Activated T-cell treated with anti-CD3 and anti-CD28 coated beads for 24 hours (primary cell): ENCODE results near the gene PTBP1.

Source experiments
- DNase-seq: peaks from one replicate; pipeline ENCODE4 v3.0.0-alpha.2; 2020; ENCODE audit warnings: low read depth

Gene PTBP1

GRCh38 chr19:854549-854948, 57.3 kb downstream of the PTBP1 start:
- DNase-seq = no peak

DNA sequence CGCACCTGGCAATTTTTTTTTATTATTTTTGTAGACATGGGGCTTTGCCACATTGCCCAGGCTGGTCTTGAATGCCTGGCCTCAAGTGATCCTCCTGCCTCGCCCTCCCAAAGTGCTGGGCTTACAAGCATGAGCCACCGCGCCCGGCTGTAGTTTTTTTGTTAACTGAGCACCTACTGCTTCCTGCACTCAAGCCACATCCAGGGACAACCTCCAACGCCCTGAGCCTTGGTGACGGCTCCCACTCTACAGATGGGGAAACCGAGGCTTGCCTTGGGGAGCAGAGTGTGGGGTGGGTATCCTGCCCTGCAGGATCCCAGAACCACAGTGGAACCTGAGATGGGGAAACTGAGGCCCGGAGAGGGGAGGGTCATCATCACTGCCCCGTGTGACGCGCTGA, 57.9 kb downstream of the PTBP1 start:
- no peak for DNase-seq

DNA sequence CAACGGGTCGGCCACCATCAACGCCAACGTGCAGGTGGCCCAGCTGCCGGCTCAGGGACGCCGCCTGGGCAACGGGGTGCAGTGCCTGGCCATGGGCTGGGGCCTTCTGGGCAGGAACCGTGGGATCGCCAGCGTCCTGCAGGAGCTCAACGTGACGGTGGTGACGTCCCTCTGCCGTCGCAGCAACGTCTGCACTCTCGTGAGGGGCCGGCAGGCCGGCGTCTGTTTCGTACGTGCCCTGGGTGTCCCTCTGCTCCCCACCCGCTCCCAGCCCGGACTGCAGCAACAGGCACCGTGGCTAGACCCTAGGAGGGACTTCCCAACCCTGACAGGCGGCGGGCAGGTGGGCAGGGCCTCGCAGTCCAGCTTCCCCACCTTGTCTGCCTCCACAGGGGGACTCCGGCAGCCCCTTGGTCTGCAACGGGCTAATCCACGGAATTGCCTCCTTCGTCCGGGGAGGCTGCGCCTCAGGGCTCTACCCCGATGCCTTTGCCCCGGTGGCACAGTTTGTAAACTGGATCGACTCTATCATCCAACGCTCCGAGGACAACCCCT, 58.4 kb downstream of the PTBP1 start:
- no peak for DNase-seq

- no peak for DNase-seq
Measured at GRCh38 chr19:858284-858683, 61.0 kb downstream of the PTBP1 start.

- DNase-seq = no peak
Measured at GRCh38 chr19:858868-859843, 61.9 kb downstream of the PTBP1 start, which contains the start of gene CFD. Gene CFD, plus strand, starts transcription at chr19:859664. Its CDS starts 26 bp downstream, at chr19:859690.

DNA sequence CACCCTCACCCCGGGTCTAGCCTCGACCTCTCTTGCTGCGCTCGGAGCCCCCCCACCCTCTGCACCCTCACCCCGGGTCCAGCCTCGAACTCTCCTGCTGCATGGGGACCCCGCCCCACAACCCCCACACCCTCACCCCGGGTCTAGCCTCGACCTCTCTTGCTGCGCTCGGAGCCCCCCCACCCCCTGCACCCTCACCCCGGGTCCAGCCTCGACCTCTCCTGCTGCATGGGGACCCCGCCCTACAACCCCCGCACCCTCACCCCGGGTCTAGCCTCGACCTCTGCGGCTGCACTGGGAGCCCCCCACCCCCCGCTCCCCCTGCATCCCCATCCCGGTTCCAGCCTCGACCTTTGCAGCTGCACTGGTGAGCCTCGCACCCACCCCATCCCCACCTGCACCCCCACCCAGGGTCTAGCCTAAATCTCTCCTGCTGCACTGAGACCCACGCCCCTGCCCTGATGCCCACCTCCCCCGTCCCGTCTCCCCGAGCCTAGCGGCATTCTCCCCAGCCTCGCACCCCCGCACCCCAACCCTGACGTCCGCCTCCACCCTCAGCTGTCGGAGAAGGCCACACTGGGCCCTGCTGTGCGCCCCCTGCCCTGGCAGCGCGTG, 64.0 kb downstream of the PTBP1 start:
- no peak for DNase-seq
